Keratinocyte (primary cell): ENCODE measurements around the gene DRC1. TPM values are rescaled to one million over a fixed set of nuclear protein-coding genes. Genes with fewer than 3 reads are reported as not detected.

Experiments used
- DNase-seq: peaks from one replicate; pipeline ENCODE4 v3.0.0-alpha.2; 2011; ENCODE audit warnings: low read depth, missing footprints, low spot score
- FAIRE-seq: peaks from 2 replicates; lab custom pipeline; 2011; peaks lifted over from hg19 to GRCh38; lab: Jason Lieb, UNC
- H2AFZ ChIP-seq: 2 replicates; pipeline ENCODE4 v1.6.0; 2012; ENCODE audit warnings: low read length, control low read depth, inconsistent platforms; ENCODE audit not compliant: control insufficient read depth
- H3K27ac ChIP-seq: 2 replicates; pipeline ENCODE4 v1.5.1; 2011; ENCODE audit warnings: low read length; ENCODE audit not compliant: control insufficient read depth, insufficient read depth
- H3K27me3 ChIP-seq: 3 replicates; pipeline ENCODE4 v1.6.0; 2011; ENCODE audit warnings: low read length; ENCODE audit not compliant: control insufficient read depth, insufficient read depth; ENCODE audit errors: extremely low read depth
- H3K36me3 ChIP-seq, 2 experiments: 2 replicates in 1 of 2; 3 replicates in 1 of 2; pipeline ENCODE4 v1.5.1; 2011; ENCODE audit warnings: low read length in 2 of 2, mild to moderate bottlenecking in 1 of 2; ENCODE audit not compliant: control insufficient read depth in 2 of 2, insufficient read depth in 2 of 2; ENCODE audit errors: extremely low read depth in 1 of 2
- H3K4me1 ChIP-seq: 3 replicates; pipeline ENCODE4 v1.5.1; 2011; ENCODE audit warnings: low read length; ENCODE audit not compliant: control insufficient read depth, insufficient read depth; ENCODE audit errors: extremely low read depth
- H3K4me2 ChIP-seq: 3 replicates; pipeline ENCODE4 v1.6.0; 2011; ENCODE audit warnings: low read depth, low read length; ENCODE audit not compliant: control insufficient read depth, insufficient read depth; ENCODE audit errors: extremely low read depth
- H3K4me3 ChIP-seq, 3 experiments: fragments of 200-600 bp in 1 of 3; sonication (generic) in 1 of 3; 2 replicates in 2 of 3; 3 replicates in 1 of 3; pipeline ENCODE4 v1.5.1; 2011 to 2016; ENCODE audit warnings: low read length in 3 of 3, mild to moderate bottlenecking in 3 of 3, control low read depth in 2 of 3, inconsistent platforms in 1 of 3, low read depth in 1 of 3, mixed read lengths in 1 of 3, mixed run types in 1 of 3, moderate library complexity in 1 of 3; ENCODE audit not compliant: control insufficient read depth in 2 of 3, insufficient read depth in 2 of 3; ENCODE audit errors: extremely low read depth in 1 of 3
- H3K79me2 ChIP-seq: 2 replicates; pipeline ENCODE4 v1.6.0; 2012; ENCODE audit warnings: low read length; ENCODE audit not compliant: control insufficient read depth, insufficient read depth
- H3K9ac ChIP-seq: 3 replicates; pipeline ENCODE4 v1.6.0; 2011; ENCODE audit warnings: low read length; ENCODE audit not compliant: control insufficient read depth, insufficient read depth; ENCODE audit errors: extremely low read depth
- H3K9me1 ChIP-seq: 3 replicates; pipeline ENCODE4 v1.6.0; 2011; ENCODE audit warnings: low read length; ENCODE audit not compliant: control insufficient read depth, insufficient read depth; ENCODE audit errors: extremely low read depth
- H3K9me3 ChIP-seq: 2 replicates; pipeline ENCODE4 v1.5.1; 2012; ENCODE audit warnings: low read depth, low read length; ENCODE audit not compliant: control insufficient read depth
- H4K20me1 ChIP-seq: 3 replicates; pipeline ENCODE4 v1.6.0; 2011; ENCODE audit warnings: low read length; ENCODE audit not compliant: control insufficient read depth, insufficient read depth; ENCODE audit errors: extremely low read depth
- CTCF ChIP-seq, 3 experiments: IDR thresholded peaks in 1 of 3; conservative IDR thresholded peaks in 1 of 3; optimal IDR thresholded peaks in 1 of 3; 2 replicates in 2 of 3; 3 replicates in 1 of 3; pipeline versions ENCODE3 to v1.5.1; 2011; ENCODE audit warnings: low read length in 3 of 3, mild to moderate bottlenecking in 3 of 3, moderate library complexity in 2 of 3, control low read depth in 1 of 3, inconsistent platforms in 1 of 3; ENCODE audit not compliant: insufficient read depth in 2 of 3; ENCODE audit errors: extremely low read depth in 1 of 3
- EZH2 ChIP-seq: IDR thresholded peaks from one replicate; pipeline ENCODE4 v1.6.1; 2012; ENCODE audit warnings: inconsistent platforms, mild to moderate bottlenecking, low read length, moderate library complexity
- dilution Hi-C: fragments of 300-500 bp; cut with MboI; formaldehyde crosslinking; loops from one replicate; pipeline ENCODE4 v1.7.0; 2020; ENCODE audit warnings: low sequenced_read_pairs; ENCODE audit not compliant: extremely low pct_ligation_motif_present
- polyA plus RNA-seq, 5 experiments: library from polyadenylated mRNA; depleted of rRNA in 3 of 5; stranded (reverse) in 3 of 5; stranded (forward) in 1 of 5; unstranded in 1 of 5; fragments of >200 nt; gene quantifications; 1 replicate in 1 of 5; 2 replicates in 3 of 5; 3 replicates in 1 of 5; pipeline versions ENCODE4 v1.2.1 to v1.2.3, GENCODE V29; 2011 to 2012; ENCODE audit warnings: missing spikeins in 2 of 5, low read depth in 1 of 5, low replicate concordance in 1 of 5

Gene DRC1
- polyA plus RNA-seq, 1 donor (not counting 4 experiments of a cell fraction or from before 2014, with no cell fraction given) = not detected

- Histone ChIP-seq H3K9ac (no peak overlapping the region), H3K4me1 (no peaks in the 10 kb centered on the region), H3K36me3 (no peaks in the 10 kb centered on the region), H3K9me3 (no peaks in the 10 kb centered on the region), H3K4me2 (no peak overlapping the region), H3K27me3 (peaks cover 8% of the 10 kb centered on the region), H3K79me2 (no peaks in the 10 kb centered on the region), H4K20me1 (no peaks in the 10 kb centered on the region), H3K27ac (no peak overlapping the region), H3K9me1 (no peaks in the 10 kb centered on the region), H2AFZ (no peak overlapping the region), H3K4me3 (no peak overlapping the region)
- no peak for DNase-seq
- FAIRE-seq = no peak
- dilution Hi-C loops = no loop called here
- TF ChIP-seq CTCF (optimal IDR thresholded peaks at IDR 0.05 in 1 of 3, IDR thresholded peaks at IDR 0.05 in 1 of 3, conservative IDR thresholded peaks at IDR 0.05 in 1 of 3; ENCODE audit: extremely low read depth in 1 of 3, insufficient read depth in 2 of 3, low read length in 3 of 3) = no peak
- TF ChIP-seq EZH2 = no peak
Measured at GRCh38 chr2:26479789-26480565, 78.3 kb downstream of the DRC1 start.

GRCh38 chr2:26480566-26481423 is 79.1 kb downstream of the DRC1 start:
- Histone ChIP-seq H4K20me1 (no peaks in the 10 kb centered on the region), H3K36me3 (no peaks in the 10 kb centered on the region), H2AFZ (no peak overlapping the region), H3K4me3 (no peak overlapping the region), H3K9me1 (no peaks in the 10 kb centered on the region), H3K9ac (no peak overlapping the region), H3K27ac (no peak overlapping the region), H3K79me2 (no peaks in the 10 kb centered on the region), H3K4me1 (no peaks in the 10 kb centered on the region), H3K4me2 (no peak overlapping the region), H3K27me3 (peaks cover 8% of the 10 kb centered on the region), H3K9me3 (no peaks in the 10 kb centered on the region)
- DNase-seq (no peak), FAIRE-seq (no peak)
- TF ChIP-seq CTCF (optimal IDR thresholded peaks at IDR 0.05 in 1 of 3, IDR thresholded peaks at IDR 0.05 in 1 of 3, conservative IDR thresholded peaks at IDR 0.05 in 1 of 3; ENCODE audit: extremely low read depth in 1 of 3, insufficient read depth in 2 of 3, low read length in 3 of 3) (no peak), EZH2 (no peak)
- dilution Hi-C loops = no loop called here
